OCI-LY7 (cell line): ENCODE measurements around the gene SIGLECL1.

Source experiments
- CTCF ChIP-seq: fragments of 200-600 bp; sonication (generic); conservative IDR thresholded peaks from 2 replicates; pipeline ENCODE4 v1.5.1; 2014; ENCODE audit warnings: mild to moderate bottlenecking, antibody characterized with exemption, low read length, moderate library complexity, mixed read lengths
- EZH2phosphoT487 ChIP-seq: fragments of 200-600 bp; sonication (generic); IDR thresholded peaks from 2 replicates; pipeline ENCODE4 v1.6.1; 2018; ENCODE audit warnings: low read depth, borderline replicate concordance, mild to moderate bottlenecking, mixed run types, antibody characterized with exemption, low read length, moderate library complexity, mixed read lengths

GRCh38 chr19:51252306-51253079 is 1.6 kb downstream of the SIGLECL1 start:
- no peak for TF ChIP-seq CTCF
- no peak for TF ChIP-seq EZH2phosphoT487
